Fibroblast of peridontal ligament (primary cell): ENCODE data around the gene TIMD4.

Experiments
- DNase-seq: peaks from one replicate; pipeline ENCODE4 v3.0.0-alpha.2; 2010; ENCODE audit errors: extremely low read depth

The TIMD4 gene

GRCh38 chr5:156922207-156922792, 40.7 kb downstream of the TIMD4 start:
- DNase-seq: no peak

DNA sequence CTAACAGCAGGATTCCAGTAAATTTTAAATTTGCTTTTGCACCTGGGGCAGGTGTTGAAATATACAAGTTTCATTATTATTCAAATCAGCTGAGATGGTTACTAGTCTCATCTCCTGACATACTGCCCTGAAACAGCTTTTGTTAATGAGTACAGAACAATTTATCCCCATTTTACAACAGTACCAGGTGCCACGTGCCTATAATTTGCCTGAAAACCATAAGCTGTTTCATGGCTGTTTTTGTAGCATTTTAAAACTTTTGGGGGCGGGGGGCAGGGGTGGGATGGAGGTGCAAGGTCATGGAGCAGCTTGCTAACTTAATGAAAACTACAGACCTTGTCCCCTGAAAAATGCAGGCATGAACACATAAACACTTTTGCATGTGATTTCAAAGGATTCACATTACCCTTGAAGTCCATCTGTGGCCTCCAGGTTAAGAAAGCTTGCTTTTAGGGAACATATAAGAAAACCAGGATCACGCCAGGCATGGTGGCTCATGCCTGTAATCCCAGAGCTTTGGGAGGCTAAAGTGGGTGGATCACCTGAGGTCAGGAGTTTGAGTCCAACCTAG, 42.1 kb downstream of the TIMD4 start:
- DNase-seq: no peak

GRCh38 chr5:156920042-156920860, 42.8 kb downstream of the TIMD4 start:
- DNase-seq: no peak

DNA sequence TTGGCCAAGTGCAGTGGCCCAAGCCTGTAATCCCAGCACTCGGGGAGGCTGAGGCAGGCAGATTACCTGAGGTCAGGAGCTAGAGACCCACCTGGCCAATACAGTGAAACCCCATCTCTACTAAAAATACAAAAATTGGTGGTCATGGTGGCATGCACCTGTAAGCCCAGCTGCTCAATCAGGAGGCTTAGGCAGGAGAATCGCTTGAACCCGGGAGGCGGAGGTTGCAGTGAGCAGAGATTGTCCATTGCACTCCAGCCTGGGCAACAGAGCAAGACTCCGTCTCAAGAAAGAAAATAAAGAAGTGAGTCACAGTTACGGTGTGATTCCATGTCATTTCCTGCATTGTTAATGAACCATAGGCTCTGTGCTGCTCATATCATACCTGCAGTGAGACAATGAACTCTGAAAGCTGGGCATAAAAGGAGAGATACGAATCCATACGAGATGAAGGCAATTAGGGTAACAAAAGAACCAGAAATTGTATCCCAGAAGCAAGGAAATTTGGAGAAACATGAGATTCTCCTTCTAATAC, 44.6 kb downstream of the TIMD4 start:
- no peak for DNase-seq

- DNase-seq: no peak
These were observed 48.7 kb downstream of the TIMD4 start for GRCh38 chr5:156914371-156914737.

DNA sequence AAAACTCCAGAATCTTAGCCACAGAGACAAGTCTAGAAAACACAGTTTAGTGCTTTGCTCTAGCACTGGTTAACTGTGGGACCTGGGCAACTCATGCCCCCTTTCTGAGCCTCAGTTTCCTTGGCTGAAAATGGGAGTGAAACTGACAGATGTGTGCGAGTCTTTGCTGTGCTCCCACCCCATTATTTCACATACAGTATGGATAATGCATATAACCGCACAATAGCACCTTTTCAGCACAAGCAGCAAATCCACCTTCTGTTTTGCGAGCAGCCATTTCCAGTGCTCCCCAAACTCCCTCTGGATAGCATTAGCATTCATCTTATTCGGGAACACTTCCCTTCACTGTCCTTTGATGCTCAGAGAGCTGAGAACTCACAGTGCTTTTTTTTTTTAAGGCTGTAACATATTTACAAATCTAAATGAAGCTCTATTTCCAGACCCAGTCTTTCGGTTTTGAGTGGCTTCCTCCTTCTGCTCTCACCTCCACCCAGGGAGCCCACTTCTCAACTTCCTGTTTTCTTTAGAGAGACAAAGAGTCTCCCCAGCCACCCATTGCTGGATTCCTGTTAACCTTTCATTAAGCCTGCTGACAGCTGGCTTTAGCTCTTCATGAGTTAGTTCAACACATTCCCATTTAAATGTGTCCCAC, 49.2 kb downstream of the TIMD4 start:
- DNase-seq: no peak

DNA sequence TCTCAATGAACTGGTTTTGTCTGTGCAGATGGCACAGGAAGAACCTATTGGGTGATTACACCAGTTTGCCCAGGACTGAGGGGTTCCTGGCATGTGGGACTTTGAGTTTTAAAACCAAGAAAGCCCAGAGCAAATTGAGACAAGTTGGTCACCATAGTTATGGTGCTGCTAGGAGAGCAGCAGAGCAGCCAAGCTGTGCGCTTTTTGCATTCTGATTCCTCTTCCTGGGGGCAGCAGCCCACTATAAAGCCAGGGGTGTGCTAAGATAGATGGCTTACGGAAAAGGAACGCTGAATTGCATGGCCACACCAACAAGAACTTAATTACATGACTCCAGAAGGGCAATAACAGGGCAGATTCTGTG, 49.7 kb downstream of the TIMD4 start:
- DNase-seq: no peak

DNA sequence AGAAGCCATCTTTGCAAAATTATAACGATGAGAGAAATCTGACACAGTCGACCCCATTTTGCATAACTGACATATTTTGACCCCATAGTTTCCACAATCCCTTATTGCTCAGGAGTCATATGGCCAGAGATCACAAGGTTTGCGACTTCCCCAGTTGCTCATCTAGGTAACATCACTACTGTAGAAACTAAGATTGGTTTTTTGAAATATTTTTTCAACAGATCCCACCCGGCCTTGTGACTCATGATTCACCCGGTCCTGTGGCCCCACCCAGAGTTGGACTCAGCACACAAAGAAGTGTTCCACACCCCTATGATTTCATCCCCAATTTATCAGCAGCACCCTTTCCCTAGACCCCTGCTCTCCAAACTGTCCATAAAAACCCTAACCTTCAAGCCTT, 50.2 kb downstream of the TIMD4 start:
- no peak for DNase-seq

DNA sequence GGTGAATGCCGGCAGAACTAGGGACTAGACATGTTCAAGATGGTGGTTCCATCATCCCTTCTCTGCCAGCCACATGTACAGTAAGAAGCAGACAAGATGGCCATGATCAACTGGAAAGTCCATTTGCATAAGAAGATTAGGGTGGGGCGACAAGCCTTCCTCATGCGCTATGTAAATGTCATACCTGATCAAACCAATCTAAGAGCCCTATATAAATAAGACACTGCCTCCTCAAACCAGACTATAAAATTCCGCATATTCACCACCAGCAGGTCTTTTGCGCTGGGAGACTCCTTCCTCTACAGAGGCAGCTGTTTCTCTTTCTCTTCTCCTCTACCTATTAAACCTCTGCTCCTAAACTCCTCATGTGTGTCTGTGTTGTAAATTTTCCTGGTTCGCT, 53.8 kb downstream of the TIMD4 start:
- no peak for DNase-seq

GRCh38 chr5:156907667-156908066, 55.4 kb downstream of the TIMD4 start:
- no peak for DNase-seq

DNA sequence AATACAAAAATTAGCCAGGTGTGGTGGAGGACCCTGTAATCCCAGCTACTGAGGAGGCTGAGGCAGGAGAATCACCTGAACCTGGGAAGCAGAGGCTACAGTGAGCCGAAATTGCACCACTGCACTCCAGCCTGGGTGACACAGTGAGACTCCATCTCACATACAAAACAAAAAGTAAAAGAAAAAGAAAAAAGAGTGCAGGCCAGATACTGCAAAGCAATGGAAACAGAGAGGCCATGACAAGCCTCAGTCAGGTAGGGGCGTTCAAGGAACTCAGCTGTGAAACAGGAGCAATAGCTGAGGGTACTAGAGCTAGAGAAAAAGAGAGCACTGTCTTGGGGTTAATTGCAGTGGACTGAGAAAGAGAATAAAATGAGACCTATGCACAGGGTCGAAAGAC, 56.2 kb downstream of the TIMD4 start:
- no peak for DNase-seq

GRCh38 chr5:156896546-156896945, 66.5 kb downstream of the TIMD4 start:
- DNase-seq: no peak

GRCh38 chr5:156893517-156893916, 69.5 kb downstream of the TIMD4 start:
- DNase-seq: no peak

- DNase-seq: no peak
These were observed 70.2 kb downstream of the TIMD4 start for GRCh38 chr5:156892864-156893263.

DNA sequence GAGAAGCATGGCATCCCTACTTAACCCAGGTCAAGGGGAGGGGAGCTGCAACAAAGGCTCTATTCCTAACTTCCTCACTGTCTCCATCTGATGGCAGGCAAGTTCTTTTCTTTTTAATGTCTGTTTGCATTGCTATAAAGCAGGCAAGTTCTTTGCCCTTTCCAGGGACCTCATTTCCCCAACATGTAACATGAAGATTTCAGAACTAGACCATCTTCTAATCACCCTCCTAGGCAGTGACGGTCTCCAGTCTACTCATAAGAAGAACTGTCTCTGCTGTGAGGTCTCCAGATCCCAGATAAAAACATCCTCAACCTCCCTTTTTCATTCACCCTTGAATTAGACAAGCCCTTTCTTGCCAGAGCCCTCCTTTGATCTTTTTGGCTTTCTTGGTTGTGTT, 70.8 kb downstream of the TIMD4 start:
- DNase-seq: no peak

DNA sequence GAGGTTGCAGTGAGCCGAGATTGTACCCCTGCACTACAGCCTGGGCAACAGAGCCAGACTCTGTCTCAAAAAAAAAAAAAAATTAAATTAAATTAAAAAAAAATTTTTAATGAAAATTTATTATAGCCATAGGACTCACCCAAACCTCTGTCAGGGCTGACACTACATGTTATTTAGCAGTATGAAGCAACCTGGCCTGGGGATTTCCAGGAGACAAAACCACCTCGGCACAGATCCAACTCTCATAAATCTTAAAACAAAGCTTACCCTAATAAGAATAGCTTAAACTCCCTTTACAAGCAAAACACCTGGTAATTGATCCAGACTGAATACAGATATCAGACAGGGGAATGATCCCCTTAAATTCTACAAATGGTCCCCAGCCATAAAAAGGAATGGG, 74.5 kb downstream of the TIMD4 start:
- DNase-seq: no peak

- DNase-seq: no peak
These were observed 79.6 kb downstream of the TIMD4 start for GRCh38 chr5:156883316-156883875.

GRCh38 chr5:156879665-156880285, 83.3 kb downstream of the TIMD4 start:
- DNase-seq: no peak

DNA sequence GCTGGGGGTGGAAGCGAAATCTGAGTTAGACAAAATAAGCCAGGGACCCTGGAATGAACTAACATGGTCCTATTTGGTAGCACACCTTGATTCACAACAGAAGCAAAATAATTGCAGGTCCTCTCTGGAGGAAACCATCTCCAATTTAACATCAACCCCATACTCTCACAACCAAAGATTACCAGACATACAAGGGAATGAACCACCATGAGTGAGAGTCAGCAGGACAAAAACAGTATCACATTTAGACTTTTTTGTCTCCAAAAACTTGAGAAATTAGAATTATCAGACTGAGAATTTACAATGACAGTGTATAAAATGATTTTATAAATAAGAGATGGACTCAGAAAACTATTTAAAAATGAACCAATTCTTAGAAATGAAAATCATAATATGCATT, 91.8 kb downstream of the TIMD4 start:
- no peak for DNase-seq

GRCh38 chr5:156870498-156870839, 92.6 kb downstream of the TIMD4 start:
- DNase-seq: no peak
